Memory B cell (primary cell): ENCODE results near the gene PRDM7.
"Not testable (repeated sequence)": the region's sequence is repeated elsewhere in the genome, so short reads cannot be mapped to it uniquely, and the experiment has no call there.

ENCODE experiments used
- ATAC-seq: fragments of 150-1000 bp; cut with Tn5 transposase; 2 replicates; pipeline ENCODE4 v1.10.0; 2021; ENCODE audit warnings: low read depth, mild to moderate bottlenecking, moderate library complexity
- DNase-seq, 2 donors: peaks; one replicate each; pipeline ENCODE4 v3.0.0; 2022; ENCODE audit warnings: low spot score in 2 of 2
- H3K27ac Mint-ChIP-seq: one replicate; pipeline ENCODE4 v1.8.0; 2022; ENCODE audit warnings: mild to moderate bottlenecking, moderate library complexity, mixed read lengths
- H3K27me3 Mint-ChIP-seq: one replicate; pipeline ENCODE4 v1.8.0; 2022; ENCODE audit warnings: mixed read lengths
- H3K36me3 Mint-ChIP-seq: one replicate; pipeline ENCODE4 v1.8.0; 2022; ENCODE audit warnings: mild to moderate bottlenecking, mixed read lengths
- H3K4me1 Mint-ChIP-seq: one replicate; pipeline ENCODE4 v1.8.0; 2022; ENCODE audit warnings: mixed read lengths
- H3K4me3 Mint-ChIP-seq: one replicate; pipeline ENCODE4 v1.8.0; 2022; ENCODE audit warnings: mild to moderate bottlenecking, moderate library complexity, mixed read lengths
- H3K9me3 Mint-ChIP-seq: one replicate; pipeline ENCODE4 v1.8.0; 2022; ENCODE audit warnings: mixed read lengths

PRDM7 gene

DNA sequence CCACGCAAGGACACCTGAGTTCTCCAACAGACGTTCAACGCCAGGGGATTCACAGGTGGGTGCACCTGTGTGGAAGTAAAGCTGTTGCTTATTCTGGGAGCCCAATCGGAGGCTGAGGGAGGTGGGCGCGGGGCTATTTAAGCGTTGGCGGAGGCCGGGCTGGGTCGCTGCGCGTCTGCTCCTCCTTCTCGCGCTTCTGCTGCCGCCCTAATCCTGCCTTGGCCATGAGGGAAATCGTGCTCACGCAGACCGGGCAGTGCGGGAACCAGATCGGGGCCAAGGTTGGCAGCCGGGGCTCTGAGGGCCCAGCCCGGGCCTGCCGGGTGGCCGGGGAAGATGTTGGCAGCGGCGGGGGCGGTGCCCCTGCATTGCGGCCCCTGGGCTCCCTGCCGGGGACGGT, 16.7 kb upstream of the PRDM7 start:
- not testable (repeated sequence) for H3K27me3 Mint-ChIP-seq, H3K4me3 Mint-ChIP-seq, H3K9me3 Mint-ChIP-seq, DNase-seq, ATAC-seq, H3K27ac Mint-ChIP-seq, H3K4me1 Mint-ChIP-seq, H3K36me3 Mint-ChIP-seq

DNA sequence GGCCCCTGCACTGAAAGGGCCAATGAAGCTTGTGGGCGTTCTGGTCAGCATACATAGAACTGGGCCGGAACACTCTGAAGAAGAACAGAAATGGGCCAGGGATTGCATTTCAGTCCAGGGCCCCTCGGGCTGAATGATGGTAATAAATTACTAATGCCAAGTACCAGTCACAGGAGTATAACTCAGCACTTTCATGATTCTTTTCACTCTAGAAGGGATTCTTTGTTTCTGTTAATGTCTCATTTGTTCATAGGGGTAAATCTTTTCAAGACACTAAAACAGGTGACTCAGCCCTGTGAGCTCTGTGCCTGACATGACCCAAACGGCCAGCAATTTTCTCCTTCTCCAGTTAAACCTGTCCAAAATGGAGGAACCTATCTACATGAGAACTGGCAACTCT, 15.7 kb upstream of the PRDM7 start:
- not testable (repeated sequence) for H3K27ac Mint-ChIP-seq, H3K36me3 Mint-ChIP-seq, H3K9me3 Mint-ChIP-seq, H3K4me1 Mint-ChIP-seq, ATAC-seq, H3K27me3 Mint-ChIP-seq, H3K4me3 Mint-ChIP-seq, DNase-seq

DNA sequence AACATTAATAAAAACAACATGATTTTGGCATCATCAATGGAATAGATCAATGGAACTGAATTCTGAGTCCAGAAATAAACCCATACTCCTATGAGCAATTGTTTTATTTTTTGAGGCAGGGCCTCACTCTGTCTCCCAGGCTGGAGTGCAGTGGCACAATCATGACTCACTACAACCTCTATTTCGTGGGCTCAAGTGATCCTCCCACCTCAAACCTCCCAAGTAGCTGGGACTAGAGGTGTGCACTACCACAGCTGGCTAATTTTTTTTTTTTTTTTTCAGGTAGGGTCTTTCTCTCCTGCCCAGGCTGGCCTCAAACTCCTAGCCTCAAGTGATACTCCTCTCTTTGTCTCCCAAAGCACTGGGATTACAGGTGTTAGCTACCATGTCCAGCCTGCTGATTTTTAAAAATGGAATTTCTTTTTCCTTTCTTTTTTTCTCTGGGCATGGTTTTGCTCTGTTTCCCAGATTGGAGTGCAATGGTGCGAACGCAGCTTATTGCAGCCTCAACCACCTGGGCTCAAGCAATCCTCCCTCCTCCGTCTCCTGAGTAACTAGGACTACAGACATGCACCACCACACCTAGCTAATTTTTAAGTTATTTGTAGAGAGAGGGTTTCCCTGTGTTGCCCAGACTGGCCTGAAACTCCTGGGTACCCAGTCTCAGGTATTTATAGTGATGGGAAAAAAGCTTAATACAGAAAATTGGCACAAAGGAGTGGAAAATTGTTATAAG, 7.3 kb upstream of the PRDM7 start:
- H3K4me1 Mint-ChIP-seq: peaks cover 2% of the 10 kb centered on the region
- H3K4me3 Mint-ChIP-seq: no peak overlapping the region
- no peaks in the 10 kb centered on the region for H3K36me3 Mint-ChIP-seq
- H3K9me3 Mint-ChIP-seq: no peaks in the 10 kb centered on the region
- H3K27ac Mint-ChIP-seq: no peak overlapping the region
- H3K27me3 Mint-ChIP-seq: peaks cover 8% of the 10 kb centered on the region
- ATAC-seq: no peak
- DNase-seq: no peak

DNA sequence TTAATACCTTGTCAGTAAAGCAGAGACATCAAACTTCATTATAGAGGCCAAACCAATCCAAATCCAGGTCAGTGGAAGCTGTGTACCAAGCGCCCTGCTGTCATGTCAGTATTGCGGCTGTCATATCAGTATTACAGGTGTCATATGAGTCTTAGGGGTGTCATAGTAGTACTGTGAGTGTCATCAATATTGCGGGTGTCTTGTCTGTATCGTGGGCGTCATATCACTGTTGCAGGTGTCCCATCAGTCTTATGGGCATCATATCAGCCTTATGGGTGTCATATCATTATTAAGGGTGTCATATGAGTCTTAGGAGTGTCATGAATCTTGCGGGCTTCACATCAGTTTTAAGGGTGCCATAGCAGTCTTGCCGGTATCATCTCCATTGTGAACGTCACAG, 6.0 kb upstream of the PRDM7 start:
- H3K4me1 Mint-ChIP-seq: peaks cover 3% of the 10 kb centered on the region
- no peak overlapping the region for H3K27ac Mint-ChIP-seq
- no peaks in the 10 kb centered on the region for H3K36me3 Mint-ChIP-seq
- no peaks in the 10 kb centered on the region for H3K9me3 Mint-ChIP-seq
- H3K4me3 Mint-ChIP-seq: no peak overlapping the region
- no peak for ATAC-seq
- no peak for DNase-seq
- H3K27me3 Mint-ChIP-seq: peaks cover 10% of the 10 kb centered on the region

DNA sequence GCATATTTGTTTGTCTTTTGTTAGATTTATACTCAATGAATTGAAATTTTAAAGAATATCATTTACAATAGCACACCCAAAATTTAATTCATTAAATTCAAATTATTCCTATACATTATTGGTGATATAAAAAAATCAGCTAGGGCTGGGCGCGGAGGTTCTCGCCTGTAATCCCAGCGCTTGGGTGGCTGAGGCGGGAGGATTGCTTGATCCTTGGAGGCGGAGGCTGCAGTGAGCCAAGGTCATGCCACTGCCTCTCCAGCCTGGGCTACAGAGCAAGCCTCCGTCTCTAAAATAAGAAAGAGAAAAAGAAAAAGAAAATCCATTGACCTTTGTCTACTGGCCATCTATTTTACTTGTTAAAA, 4.5 kb upstream of the PRDM7 start:
- Mint-ChIP-seq H3K36me3 (no peaks in the 10 kb centered on the region), H3K27me3 (peaks cover 10% of the 10 kb centered on the region), H3K4me1 (peaks cover 16% of the 10 kb centered on the region), H3K4me3 (peak overlapping the region; percentile 82), H3K9me3 (no peaks in the 10 kb centered on the region), H3K27ac (no peak overlapping the region)
- ATAC-seq: no peak
- no peak for DNase-seq

DNA sequence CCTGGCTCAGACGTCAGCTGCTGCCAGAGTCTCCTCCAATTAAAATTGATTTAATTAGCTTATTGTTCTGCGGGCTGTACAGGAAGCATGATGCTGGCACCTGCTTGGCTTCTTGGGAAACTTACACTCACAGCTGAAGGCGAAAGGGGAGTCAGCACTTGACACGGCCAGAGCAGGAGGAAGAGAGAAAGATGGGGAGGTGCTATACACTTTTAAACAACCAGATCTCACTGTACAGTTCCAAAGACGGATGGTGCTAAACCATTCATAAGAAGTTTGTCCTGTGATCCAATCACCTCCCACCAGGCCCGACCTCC, 1.4 kb upstream of the PRDM7 start:
- H3K36me3 Mint-ChIP-seq: no peaks in the 10 kb centered on the region
- peaks cover 10% of the 10 kb centered on the region for H3K27me3 Mint-ChIP-seq
- no peak for DNase-seq
- no peak for ATAC-seq
- no peak overlapping the region for H3K27ac Mint-ChIP-seq
- no peak overlapping the region for H3K4me3 Mint-ChIP-seq
- peaks cover 18% of the 10 kb centered on the region for H3K4me1 Mint-ChIP-seq
- H3K9me3 Mint-ChIP-seq: no peaks in the 10 kb centered on the region

DNA sequence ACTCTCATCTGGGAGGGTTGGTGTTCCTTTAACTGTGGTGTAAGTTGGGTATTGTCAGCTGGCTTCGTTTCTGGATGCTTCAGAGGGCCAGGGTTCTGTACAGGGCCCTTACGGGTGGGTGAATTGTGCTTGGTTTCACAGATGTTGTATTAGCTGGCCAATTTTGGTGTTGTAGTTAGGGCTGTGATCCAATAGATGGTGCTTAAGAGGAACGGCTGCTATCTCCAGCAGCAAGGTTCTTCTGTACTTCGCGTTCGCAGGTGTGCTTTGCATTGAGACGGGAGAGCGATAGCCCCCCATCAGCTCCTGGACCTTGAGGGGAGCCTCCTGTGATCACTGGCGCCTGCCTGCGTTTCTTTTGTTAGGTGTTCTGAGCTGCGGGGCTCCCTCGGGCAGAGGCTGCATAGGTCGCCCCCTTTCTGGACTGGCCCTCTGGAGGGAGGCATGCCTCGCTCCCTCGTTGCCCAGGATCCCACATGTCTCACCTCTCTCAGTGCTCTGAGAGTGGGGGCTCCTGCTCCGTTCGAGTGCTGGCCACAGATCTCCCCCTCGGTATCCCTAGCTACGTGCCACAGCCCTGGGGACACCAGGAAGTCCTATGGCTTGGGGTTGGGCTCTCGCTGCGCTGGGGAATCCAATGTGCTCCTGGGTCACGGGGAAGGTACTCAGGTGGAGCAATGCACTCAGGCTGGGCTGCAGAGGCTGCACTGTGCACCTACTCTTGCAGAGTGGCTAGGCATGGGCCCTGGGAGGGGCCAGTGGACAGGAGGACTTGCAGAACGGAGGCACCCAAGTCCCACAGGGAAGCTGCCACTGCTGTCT, 837 bp upstream of the PRDM7 start:
- no peaks in the 10 kb centered on the region for H3K9me3 Mint-ChIP-seq

DNA sequence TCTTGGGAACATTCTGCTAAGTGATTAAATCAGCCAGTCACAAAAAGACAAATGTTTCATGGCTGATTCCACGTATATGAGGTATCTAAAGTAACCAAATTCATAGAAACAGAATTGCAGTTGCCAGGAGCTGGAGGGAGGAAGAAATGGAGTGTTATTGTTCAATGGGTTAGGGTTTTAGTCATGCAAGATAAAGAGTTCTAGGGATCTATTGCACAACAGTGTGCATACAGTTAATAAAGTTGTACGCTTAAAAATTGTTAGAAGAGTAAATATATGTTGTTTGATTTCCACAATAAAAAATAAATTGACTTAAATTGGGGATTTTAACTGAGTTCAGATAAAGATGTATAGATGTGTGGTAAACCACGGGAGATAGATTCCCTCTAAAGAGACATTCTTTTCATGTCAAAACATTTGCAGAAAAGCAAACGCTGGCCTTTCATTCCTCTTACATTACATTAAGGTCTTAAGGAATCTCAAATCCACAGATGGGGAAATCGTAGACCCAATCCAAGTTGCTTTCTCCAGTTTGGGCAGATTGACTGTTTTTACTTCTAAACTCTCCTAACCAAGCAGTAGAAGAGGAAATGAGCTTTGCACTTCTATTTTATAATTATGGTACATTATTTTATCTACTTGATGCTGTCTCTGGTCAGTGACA, 4.6 kb downstream of the PRDM7 start:
- DNase-seq (no peak), ATAC-seq (no peak)
- H3K27ac Mint-ChIP-seq: no peak overlapping the region
- H3K27me3 Mint-ChIP-seq: peaks cover 9% of the 10 kb centered on the region
- H3K36me3 Mint-ChIP-seq: no peaks in the 10 kb centered on the region
- H3K4me1 Mint-ChIP-seq: peaks cover 15% of the 10 kb centered on the region
- no peak overlapping the region for H3K4me3 Mint-ChIP-seq
- H3K9me3 Mint-ChIP-seq: peaks cover 2% of the 10 kb centered on the region

More for the DNA sequence above, 837 bp upstream of the PRDM7 start:
- H3K4me3 Mint-ChIP-seq: peak overlapping the region; percentile 92
- ATAC-seq (peak; percentile 74), DNase-seq (peak; percentile 28 to 38)
- peaks cover 6% of the 10 kb centered on the region for H3K27me3 Mint-ChIP-seq
- peak overlapping the region; percentile 41 for H3K27ac Mint-ChIP-seq
- H3K36me3 Mint-ChIP-seq: no peaks in the 10 kb centered on the region
- peaks cover 18% of the 10 kb centered on the region for H3K4me1 Mint-ChIP-seq

DNA sequence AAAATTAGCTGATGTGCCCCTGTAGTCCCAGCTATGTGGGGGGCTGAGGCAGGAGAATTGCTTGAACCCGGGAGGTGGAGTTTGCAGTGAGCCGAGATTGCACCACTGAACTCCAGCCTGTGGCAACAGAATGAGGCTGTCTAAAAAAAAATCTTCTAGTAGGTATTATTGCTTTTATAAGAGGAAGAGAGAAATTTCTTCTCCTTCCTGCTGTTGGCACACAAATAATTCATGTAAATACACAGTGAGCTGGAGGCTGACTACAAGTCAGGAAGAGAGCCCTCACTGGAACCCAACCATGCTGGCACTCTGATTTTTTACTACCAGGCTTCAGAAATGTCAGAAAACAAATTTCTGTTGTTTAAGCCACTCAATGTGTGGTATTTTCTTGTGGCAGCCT, 6.7 kb downstream of the PRDM7 start:
- H3K27me3 Mint-ChIP-seq: peaks cover 9% of the 10 kb centered on the region
- H3K9me3 Mint-ChIP-seq: peaks cover 2% of the 10 kb centered on the region
- DNase-seq: no peak
- no peaks in the 10 kb centered on the region for H3K36me3 Mint-ChIP-seq
- H3K4me3 Mint-ChIP-seq: no peak overlapping the region
- ATAC-seq: no peak
- peaks cover 5% of the 10 kb centered on the region for H3K4me1 Mint-ChIP-seq
- no peak overlapping the region for H3K27ac Mint-ChIP-seq

DNA sequence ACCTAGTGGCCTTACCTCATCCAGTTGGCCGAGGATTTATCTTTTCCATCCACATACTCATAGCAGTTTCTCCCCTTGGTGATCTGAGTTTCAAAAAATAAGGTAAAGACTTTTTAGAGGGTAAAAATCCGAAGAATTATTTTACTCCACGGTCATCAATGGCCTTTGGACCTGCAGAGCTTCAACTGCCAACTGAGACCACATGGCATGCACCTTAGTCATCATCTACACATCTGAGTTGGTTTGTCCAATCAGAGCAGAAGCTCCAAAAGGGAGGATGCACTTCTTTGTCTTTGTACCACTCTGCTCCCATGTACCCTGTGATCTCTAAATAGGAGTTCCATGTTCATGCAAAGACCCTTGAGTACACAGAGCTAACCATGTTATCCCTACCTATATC, 15.7 kb downstream of the PRDM7 start:
- no peak for ATAC-seq
- no peak overlapping the region for H3K27ac Mint-ChIP-seq

DNA sequence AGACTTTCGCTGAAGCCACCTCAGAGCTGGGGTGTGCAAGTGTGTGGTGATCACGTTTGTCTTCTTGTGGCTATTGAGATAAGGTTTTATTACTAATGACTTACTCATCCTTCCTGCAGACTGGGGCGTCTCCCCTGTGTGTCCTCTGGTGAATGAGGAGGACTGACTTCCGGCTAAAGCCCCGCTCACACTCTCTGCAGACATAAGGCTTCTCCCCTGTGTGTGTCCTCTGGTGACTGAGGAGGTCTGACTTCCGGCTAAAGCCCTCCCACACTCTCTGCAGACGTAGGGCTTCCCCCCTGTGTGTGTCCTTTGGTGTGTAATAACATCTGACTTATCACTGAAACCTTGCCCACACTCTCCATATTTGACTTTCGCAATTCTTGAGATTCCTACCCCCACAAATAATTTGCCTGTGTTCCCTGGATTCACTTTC, 19.4 kb downstream of the PRDM7 start:
- no peak for ATAC-seq
- Mint-ChIP-seq H3K4me3 (no peak overlapping the region), H3K36me3 (peaks cover 11% of the 10 kb centered on the region), H3K9me3 (peaks cover 17% of the 10 kb centered on the region), H3K4me1 (peaks cover 3% of the 10 kb centered on the region), H3K27me3 (peaks cover 13% of the 10 kb centered on the region), H3K27ac (no peak overlapping the region)
- DNase-seq: no peak

More for the DNA sequence above, 15.7 kb downstream of the PRDM7 start:
- Mint-ChIP-seq H3K4me3 (no peak overlapping the region), H3K4me1 (peaks cover 3% of the 10 kb centered on the region), H3K36me3 (no peaks in the 10 kb centered on the region), H3K27me3 (peaks cover 10% of the 10 kb centered on the region), H3K9me3 (no peaks in the 10 kb centered on the region)
- no peak for DNase-seq

DNA sequence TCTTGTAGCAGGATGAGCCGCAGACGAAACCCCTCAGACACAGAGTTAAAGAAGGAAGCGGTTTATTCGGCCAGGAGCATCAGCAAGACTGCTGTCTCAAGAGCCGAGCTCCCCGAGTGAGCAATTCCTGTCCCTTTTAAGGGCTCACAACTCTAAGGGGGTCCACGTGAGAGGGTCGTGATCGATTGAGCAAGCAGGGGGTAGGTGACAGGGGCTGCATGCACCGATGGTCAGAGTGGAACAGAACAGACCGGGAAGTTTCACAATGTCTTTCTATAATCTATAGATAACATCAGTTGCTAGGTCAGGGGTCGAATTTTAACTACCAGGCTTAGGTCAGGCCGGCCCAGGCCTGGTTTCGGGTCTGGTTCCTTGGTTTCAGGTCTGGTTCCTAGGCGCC, 20.6 kb downstream of the PRDM7 start:
- not testable (repeated sequence) for ATAC-seq, H3K4me1 Mint-ChIP-seq, H3K4me3 Mint-ChIP-seq, DNase-seq, H3K27ac Mint-ChIP-seq
- H3K27me3 Mint-ChIP-seq: peaks cover 13% of the 10 kb centered on the region
- H3K36me3 Mint-ChIP-seq: peaks cover 11% of the 10 kb centered on the region
- peaks cover 17% of the 10 kb centered on the region for H3K9me3 Mint-ChIP-seq

DNA sequence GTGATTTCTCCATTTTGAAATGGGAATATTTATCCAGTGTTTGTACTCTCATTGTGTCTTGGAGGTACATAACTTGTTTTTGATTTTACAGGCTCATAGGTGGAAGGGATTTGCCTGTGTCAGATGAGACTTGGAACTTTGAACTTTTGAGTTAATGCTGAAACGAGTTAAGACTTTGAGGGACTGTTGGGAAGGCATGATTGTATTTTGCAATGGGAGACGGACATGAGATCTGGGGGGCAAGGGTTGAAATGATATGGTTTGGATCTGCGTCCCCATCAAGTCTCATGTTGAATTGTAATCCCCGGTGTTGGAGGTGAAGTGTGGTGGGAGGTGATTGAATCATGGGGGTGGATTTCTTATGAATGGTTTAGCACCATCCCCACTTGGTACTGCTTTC, 21.8 kb downstream of the PRDM7 start:
- ATAC-seq: no peak

DNA sequence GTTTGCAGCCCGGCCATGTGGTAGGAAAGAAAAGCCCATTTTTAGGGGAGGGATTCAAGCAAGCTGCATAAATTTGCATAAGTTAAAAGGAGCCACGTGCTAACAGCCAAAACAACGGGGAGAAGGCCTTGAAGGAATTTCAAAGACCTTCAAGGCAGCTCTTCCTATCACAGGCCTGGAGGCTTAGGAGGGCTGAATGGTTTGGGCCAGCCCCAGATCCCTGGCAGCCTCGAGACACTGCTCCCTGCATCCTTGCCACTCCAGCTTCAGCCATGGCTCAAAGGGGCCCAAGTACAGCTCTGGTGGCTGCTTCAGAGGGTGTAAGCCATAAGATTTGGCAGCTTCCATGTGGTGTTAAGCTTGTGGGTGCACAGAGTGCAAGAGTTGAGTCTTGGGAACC, 22.6 kb downstream of the PRDM7 start:
- peaks cover 10% of the 10 kb centered on the region for H3K27me3 Mint-ChIP-seq
- ATAC-seq (no peak), DNase-seq (no peak)
- H3K36me3 Mint-ChIP-seq: peaks cover 11% of the 10 kb centered on the region
- H3K27ac Mint-ChIP-seq: no peak overlapping the region
- H3K4me1 Mint-ChIP-seq: peaks cover 3% of the 10 kb centered on the region
- H3K9me3 Mint-ChIP-seq: peaks cover 17% of the 10 kb centered on the region
- H3K4me3 Mint-ChIP-seq: no peak overlapping the region

More for the DNA sequence above, 21.8 kb downstream of the PRDM7 start:
- Mint-ChIP-seq H3K36me3 (peaks cover 11% of the 10 kb centered on the region), H3K4me1 (peaks cover 3% of the 10 kb centered on the region), H3K4me3 (no peak overlapping the region), H3K27ac (no peak overlapping the region), H3K9me3 (peaks cover 17% of the 10 kb centered on the region), H3K27me3 (peaks cover 13% of the 10 kb centered on the region)
- DNase-seq: no peak
